Activated CD8-positive, alpha-beta T cell treated with anti-CD3 and anti-CD28 coated beads for 36 hours (primary cell): ENCODE data around the gene TSHZ3. TPM values are rescaled to one million over a fixed set of nuclear protein-coding genes. Genes with fewer than 3 reads are reported as not detected.

Source experiments
- ATAC-seq: fragments of 200-7000 bp; cut with Tn5 transposase; one replicate; pipeline ENCODE4 v1.10.0; 2021; ENCODE audit warnings: mild to moderate bottlenecking, moderate library complexity
- CTCF ChIA-PET: fragments of 350-600 bp; sonication (Branson Sonifier 250); formaldehyde crosslinking; loops from one replicate; lab custom pipeline; 2021; ENCODE audit warnings: antibody characterized with exemption; lab: Charles Lee
- POLR2A ChIA-PET: fragments of 350-600 bp; sonication (Branson Sonifier 250); formaldehyde crosslinking; loops from one replicate; lab custom pipeline; 2021; ENCODE audit warnings: antibody characterized with exemption; lab: Charles Lee
- DNase-seq: peaks from one replicate; pipeline ENCODE4 v3.0.0-alpha.2; 2020
- H3K27ac Mint-ChIP-seq: one replicate; pipeline ENCODE4 v1.8.0; 2021; ENCODE audit warnings: mild to moderate bottlenecking, mixed read lengths
- H3K27me3 Mint-ChIP-seq: one replicate; pipeline ENCODE4 v1.8.0; 2021; ENCODE audit warnings: mixed read lengths
- H3K36me3 Mint-ChIP-seq: one replicate; pipeline ENCODE4 v1.8.0; 2021; ENCODE audit warnings: low read depth, mixed read lengths
- H3K4me1 Mint-ChIP-seq: one replicate; pipeline ENCODE4 v1.8.0; 2021; ENCODE audit warnings: low read depth, mixed read lengths
- H3K4me3 Mint-ChIP-seq: one replicate; pipeline ENCODE4 v1.8.0; 2021; ENCODE audit warnings: mild to moderate bottlenecking, moderate library complexity, mixed read lengths
- H3K9me3 Mint-ChIP-seq: one replicate; pipeline ENCODE4 v1.8.0; 2021; ENCODE audit warnings: mixed read lengths
- CTCF ChIP-seq: fragments of 200-600 bp; IDR thresholded peaks from one replicate; pipeline ENCODE4 v1.8.0; 2022; ENCODE audit warnings: antibody characterized with exemption, mild to moderate bottlenecking
- intact Hi-C: fragments of 100-400 bp; cut with micrococcal nuclease; formaldehyde crosslinking; loops from one replicate; pipeline ENCODE4 v1.10.0; 2022
- total RNA-seq, 2 experiments: library from RNA; stranded (reverse); gene quantifications; one replicate each; pipeline ENCODE4 v1.2.3, GENCODE V29; 2021

The TSHZ3 gene
- total RNA-seq, 2 experiments from 2014 or later: 0.16 to 0.38 TPM

GRCh38 chr19:31264041-31264778 is 85.0 kb downstream of the TSHZ3 start:
- Mint-ChIP-seq H3K36me3 (no peaks in the 10 kb centered on the region), H3K27ac (no peak overlapping the region), H3K27me3 (peaks cover 7% of the 10 kb centered on the region), H3K4me1 (peaks cover 4% of the 10 kb centered on the region), H3K4me3 (no peak overlapping the region), H3K9me3 (no peaks in the 10 kb centered on the region)
- intact Hi-C loops: no loop called here
- ChIA-PET POLR2A (no interaction called here), CTCF (no interaction called here)
- DNase-seq (no peak), ATAC-seq (no peak)
- no peak for TF ChIP-seq CTCF

GRCh38 chr19:31263328-31263727 is 85.9 kb downstream of the TSHZ3 start:
- POLR2A ChIA-PET: no interaction called here
- Mint-ChIP-seq H3K4me3 (no peak overlapping the region), H3K27ac (no peak overlapping the region), H3K4me1 (peaks cover 4% of the 10 kb centered on the region), H3K27me3 (peaks cover 13% of the 10 kb centered on the region), H3K36me3 (no peaks in the 10 kb centered on the region), H3K9me3 (no peaks in the 10 kb centered on the region)
- no peak for DNase-seq
- no peak for ATAC-seq
- intact Hi-C loops: no loop called here
- no peak for TF ChIP-seq CTCF
- CTCF ChIA-PET: no interaction called here

GRCh38 chr19:31262725-31263191 is 86.5 kb downstream of the TSHZ3 start:
- Mint-ChIP-seq H3K4me3 (no peak overlapping the region), H3K36me3 (no peaks in the 10 kb centered on the region), H3K9me3 (no peaks in the 10 kb centered on the region), H3K27ac (no peak overlapping the region), H3K4me1 (peaks cover 4% of the 10 kb centered on the region), H3K27me3 (peaks cover 13% of the 10 kb centered on the region)
- DNase-seq: no peak
- CTCF ChIA-PET: no interaction called here
- no peak for ATAC-seq
- intact Hi-C loops: no loop called here
- POLR2A ChIA-PET: no interaction called here
- TF ChIP-seq CTCF: no peak

GRCh38 chr19:31261603-31262212 is 87.5 kb downstream of the TSHZ3 start:
- Mint-ChIP-seq H3K27ac (no peak overlapping the region), H3K4me1 (peaks cover 4% of the 10 kb centered on the region), H3K4me3 (no peak overlapping the region), H3K36me3 (no peaks in the 10 kb centered on the region), H3K9me3 (no peaks in the 10 kb centered on the region), H3K27me3 (peaks cover 13% of the 10 kb centered on the region)
- ATAC-seq (no peak), DNase-seq (no peak)
- POLR2A ChIA-PET: no interaction called here
- no peak for TF ChIP-seq CTCF
- intact Hi-C loops: no loop called here
- CTCF ChIA-PET: interaction anchor here (0.6 kb wide), 1 partner anchor 101 kb away, joined by 3 read pairs; no protein-coding TSS in a partner anchor

- ATAC-seq (no peak), DNase-seq (no peak)
- Mint-ChIP-seq H3K4me3 (no peak overlapping the region), H3K4me1 (peaks cover 4% of the 10 kb centered on the region), H3K9me3 (no peaks in the 10 kb centered on the region), H3K27ac (no peak overlapping the region), H3K27me3 (peaks cover 13% of the 10 kb centered on the region), H3K36me3 (no peaks in the 10 kb centered on the region)
- intact Hi-C loops: no loop called here
- CTCF ChIA-PET: no interaction called here
- POLR2A ChIA-PET: no interaction called here
- no peak for TF ChIP-seq CTCF
Measured at GRCh38 chr19:31261019-31261602, 88.1 kb downstream of the TSHZ3 start.
